CD1c-positive myeloid dendritic cell (primary cell): Measurements from ENCODE around the gene REXO1.

ENCODE experiments used
- DNase-seq: peaks from one replicate; pipeline ENCODE4 v3.0.0-alpha.2; 2016; ENCODE audit errors: extremely low spot score

REXO1 gene

GRCh38 chr19:1860821-1861598 is 12.7 kb upstream of the REXO1 start:
- no peak for DNase-seq

GRCh38 chr19:1860042-1860775 is 11.9 kb upstream of the REXO1 start:
- peak; percentile 84 for DNase-seq

- no peak for DNase-seq
Measured at GRCh38 chr19:1859331-1859781, 11.1 kb upstream of the REXO1 start.

- DNase-seq: no peak
Measured at GRCh38 chr19:1858412-1859081, 10.3 kb upstream of the REXO1 start.

- DNase-seq: peak; percentile 75
Measured at GRCh38 chr19:1857648-1858326, 9.5 kb upstream of the REXO1 start.

- peak; percentile 93 for DNase-seq
Measured at GRCh38 chr19:1856698-1857603, 8.7 kb upstream of the REXO1 start.

- no peak for DNase-seq
Measured at GRCh38 chr19:1856345-1856697, 8.0 kb upstream of the REXO1 start.

- DNase-seq: peak; percentile 34
Measured at GRCh38 chr19:1855828-1856255, 7.6 kb upstream of the REXO1 start.

- peak; percentile 92 for DNase-seq
Measured at GRCh38 chr19:1855040-1855827, 7.0 kb upstream of the REXO1 start.

- DNase-seq: no peak
Measured at GRCh38 chr19:1854542-1855039, 6.3 kb upstream of the REXO1 start.

- DNase-seq: no peak
Measured at GRCh38 chr19:1854039-1854541, 5.8 kb upstream of the REXO1 start.

GRCh38 chr19:1853295-1854038 is 5.2 kb upstream of the REXO1 start:
- DNase-seq: peak; percentile 91

GRCh38 chr19:1852581-1853128 is 4.4 kb upstream of the REXO1 start:
- DNase-seq: no peak

GRCh38 chr19:1851654-1852580 is 3.6 kb upstream of the REXO1 start:
- peak; percentile 56 for DNase-seq

GRCh38 chr19:1850809-1851653 is 2.7 kb upstream of the REXO1 start:
- no peak for DNase-seq

GRCh38 chr19:1849886-1850398 is 1.7 kb upstream of the REXO1 start:
- DNase-seq: no peak

GRCh38 chr19:1849132-1849474 is 820 bp upstream of the REXO1 start:
- no peak for DNase-seq
